ENCODE measurements around the gene POC1A. TPM values are rescaled to one million over a fixed set of nuclear protein-coding genes. Genes with fewer than 3 reads are reported as not detected.

POC1A gene
- total and polyA plus RNA-seq, 2 donors (not counting 1 experiment from before 2014, with no cell fraction given) = 1.7 to 2.8 TPM

DNA sequence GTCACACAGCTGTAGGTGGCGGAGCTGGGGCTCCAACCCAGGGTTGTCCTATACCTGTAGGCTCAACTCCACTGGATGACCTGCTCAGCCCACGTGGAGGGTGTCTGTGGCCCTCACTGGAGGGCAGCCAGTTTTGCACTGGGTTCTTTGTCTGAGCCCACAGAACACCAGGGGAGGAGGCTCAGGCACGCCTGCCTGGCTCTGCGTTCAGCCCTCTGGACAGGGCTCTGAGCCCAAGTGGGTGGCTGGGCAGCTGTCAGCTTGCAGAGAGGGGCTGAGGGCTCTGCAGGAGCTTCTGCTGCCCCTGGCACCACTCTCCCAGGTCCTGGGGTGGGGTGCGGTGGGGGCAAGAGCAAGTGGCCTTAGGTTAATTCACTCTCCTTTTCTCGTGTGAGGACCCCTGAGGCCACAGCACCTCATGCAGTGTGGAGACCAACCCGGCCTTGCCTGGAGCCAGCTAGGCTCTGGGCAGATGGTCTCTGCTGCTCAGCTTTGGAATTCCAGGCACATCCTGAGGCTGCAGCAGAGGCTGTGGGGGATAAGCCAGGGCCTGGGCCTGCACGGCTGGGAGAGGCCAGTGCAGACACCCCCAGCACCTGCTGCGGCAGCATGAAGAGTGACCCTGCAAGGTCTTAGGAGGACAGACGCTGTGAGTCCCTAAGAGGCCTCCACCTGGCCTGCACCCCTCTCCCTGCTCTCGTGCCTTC is 121.4 kb downstream of the POC1A start:
- Histone ChIP-seq H3K4me2 (replicated peaks; ENCODE audit: low read depth, low read length, poor library complexity, severe bottlenecking) (no peak overlapping the region), H3K4me1 (ENCODE audit: control insufficient read depth in 2 of 2, insufficient read depth in 2 of 2, low read length in 2 of 2) (peaks cover 0 to 10% of the 10 kb centered on the region in 2 donors), H4K20me1 (ENCODE audit: control insufficient read depth, insufficient read depth, low read length, poor library complexity, severe bottlenecking) (no peaks in the 10 kb centered on the region), H3K27me3 (replicated peaks in 1 of 4; ENCODE audit: control extremely low read depth in 1 of 4, control insufficient read depth in 3 of 4, insufficient read depth in 4 of 4, low read length in 3 of 4) (no peaks in the 10 kb centered on the region), H2AFZ (ENCODE audit: insufficient read depth, low read depth, low read length, poor library complexity, severe bottlenecking) (no peak overlapping the region), H3K4me3 (ENCODE audit: control extremely low read depth in 1 of 5, extremely low read depth in 1 of 5, insufficient read depth in 1 of 5, low read depth in 2 of 5, low read length in 4 of 5) (no peak overlapping the region), H3K9ac (ENCODE audit: low read length) (no peak overlapping the region), H3K27ac (ENCODE audit: low read length in 2 of 2) (no peak overlapping the region), H3K9me3 (ENCODE audit: control extremely low read depth in 1 of 3, control insufficient read depth in 2 of 3, insufficient read depth in 1 of 3, low read length in 2 of 3) (no peaks in the 10 kb centered on the region), H3K36me3 (replicated peaks in 1 of 2; ENCODE audit: control extremely low read depth in 1 of 2, control insufficient read depth in 1 of 2, extremely low read depth in 1 of 2, insufficient read depth in 2 of 2, low read length in 1 of 2) (no peaks in the 10 kb centered on the region), H3K79me2 (ENCODE audit: control insufficient read depth, insufficient read depth, low read length) (no peaks in the 10 kb centered on the region)
- ChIA-PET POLR2A (no interaction called here), CTCF (interaction anchor here (1.3 kb wide), 1 partner anchor 31 kb away, joined by 3 read pairs; no protein-coding TSS in a partner anchor)
- H3K9me3 Mint-ChIP-seq (ENCODE audit: insufficient read depth) = no peaks in the 10 kb centered on the region
- H3K4me1 Mint-ChIP-seq = peaks cover 5% of the 10 kb centered on the region
- DNase-seq = no peak
- WGBS (ENCODE audit: insufficient coverage) = 95% methylated on average over 11 of the region's 11 CpGs
- H3K4me3 Mint-ChIP-seq = no peak overlapping the region
- intact Hi-C loops (cut with micrococcal nuclease) = no loop called here
- no peaks in the 10 kb centered on the region for H3K27me3 Mint-ChIP-seq
- no peak for ATAC-seq (ENCODE audit: low read depth)
- no peak overlapping the region for H3K27ac Mint-ChIP-seq
- TF ChIP-seq, protein P1, sequence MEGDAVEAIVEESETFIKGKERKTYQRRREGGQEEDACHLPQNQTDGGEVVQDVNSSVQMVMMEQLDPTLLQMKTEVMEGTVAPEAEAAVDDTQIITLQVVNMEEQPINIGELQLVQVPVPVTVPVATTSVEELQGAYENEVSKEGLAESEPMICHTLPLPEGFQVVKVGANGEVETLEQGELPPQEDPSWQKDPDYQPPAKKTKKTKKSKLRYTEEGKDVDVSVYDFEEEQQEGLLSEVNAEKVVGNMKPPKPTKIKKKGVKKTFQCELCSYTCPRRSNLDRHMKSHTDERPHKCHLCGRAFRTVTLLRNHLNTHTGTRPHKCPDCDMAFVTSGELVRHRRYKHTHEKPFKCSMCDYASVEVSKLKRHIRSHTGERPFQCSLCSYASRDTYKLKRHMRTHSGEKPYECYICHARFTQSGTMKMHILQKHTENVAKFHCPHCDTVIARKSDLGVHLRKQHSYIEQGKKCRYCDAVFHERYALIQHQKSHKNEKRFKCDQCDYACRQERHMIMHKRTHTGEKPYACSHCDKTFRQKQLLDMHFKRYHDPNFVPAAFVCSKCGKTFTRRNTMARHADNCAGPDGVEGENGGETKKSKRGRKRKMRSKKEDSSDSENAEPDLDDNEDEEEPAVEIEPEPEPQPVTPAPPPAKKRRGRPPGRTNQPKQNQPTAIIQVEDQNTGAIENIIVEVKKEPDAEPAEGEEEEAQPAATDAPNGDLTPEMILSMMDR (IDR thresholded peaks at IDR 0.05) = no peak
- no peak for TF ChIP-seq EZH2 (IDR thresholded peaks at IDR 0.05; ENCODE audit: borderline replicate concordance, insufficient read depth, low read depth, low read length, poor library complexity, severe bottlenecking)

DNA sequence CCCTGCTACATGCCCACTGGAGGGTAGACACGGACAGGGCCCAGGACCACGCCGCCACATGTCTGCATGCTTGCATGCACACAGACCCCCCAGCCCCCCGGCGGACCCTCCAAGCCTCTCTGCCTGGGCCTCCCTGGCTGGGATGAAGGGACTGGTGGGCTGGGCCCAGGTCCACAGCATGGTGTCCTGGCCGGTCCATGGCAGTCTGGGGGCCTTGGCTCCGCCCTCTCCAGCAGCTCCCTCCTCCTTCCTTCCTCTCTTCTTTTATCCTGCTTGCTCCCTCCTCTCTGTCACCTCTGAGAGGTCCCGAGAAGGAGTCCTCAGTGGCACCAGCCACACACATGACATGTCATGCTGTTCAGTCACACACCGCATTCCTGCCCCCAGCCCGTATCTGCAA is 122.3 kb downstream of the POC1A start:
- Histone ChIP-seq H3K9me3 (ENCODE audit: control extremely low read depth in 1 of 3, control insufficient read depth in 2 of 3, insufficient read depth in 1 of 3, low read length in 2 of 3) (no peaks in the 10 kb centered on the region), H3K9ac (ENCODE audit: low read length) (no peak overlapping the region), H3K4me2 (replicated peaks; ENCODE audit: low read depth, low read length, poor library complexity, severe bottlenecking) (no peak overlapping the region), H2AFZ (ENCODE audit: insufficient read depth, low read depth, low read length, poor library complexity, severe bottlenecking) (no peak overlapping the region), H3K36me3 (replicated peaks in 1 of 2; ENCODE audit: control extremely low read depth in 1 of 2, control insufficient read depth in 1 of 2, extremely low read depth in 1 of 2, insufficient read depth in 2 of 2, low read length in 1 of 2) (no peaks in the 10 kb centered on the region), H3K4me1 (ENCODE audit: control insufficient read depth in 2 of 2, insufficient read depth in 2 of 2, low read length in 2 of 2) (peaks cover 0 to 10% of the 10 kb centered on the region in 2 donors), H4K20me1 (ENCODE audit: control insufficient read depth, insufficient read depth, low read length, poor library complexity, severe bottlenecking) (no peaks in the 10 kb centered on the region), H3K27ac (ENCODE audit: low read length in 2 of 2) (no peak overlapping the region), H3K27me3 (replicated peaks in 1 of 4; ENCODE audit: control extremely low read depth in 1 of 4, control insufficient read depth in 3 of 4, insufficient read depth in 4 of 4, low read length in 3 of 4) (no peaks in the 10 kb centered on the region), H3K79me2 (ENCODE audit: control insufficient read depth, insufficient read depth, low read length) (no peaks in the 10 kb centered on the region), H3K4me3 (ENCODE audit: control extremely low read depth in 1 of 5, extremely low read depth in 1 of 5, insufficient read depth in 1 of 5, low read depth in 2 of 5, low read length in 4 of 5) (no peak overlapping the region)
- DNase-seq (no peak), ATAC-seq (ENCODE audit: low read depth) (no peak)
- H3K4me1 Mint-ChIP-seq = peaks cover 5% of the 10 kb centered on the region
- no peak overlapping the region for H3K27ac Mint-ChIP-seq
- no peaks in the 10 kb centered on the region for H3K9me3 Mint-ChIP-seq (ENCODE audit: insufficient read depth)
- ChIA-PET CTCF (no interaction called here), POLR2A (no interaction called here)
- intact Hi-C loops (cut with micrococcal nuclease) = no loop called here
- no peaks in the 10 kb centered on the region for H3K27me3 Mint-ChIP-seq
- WGBS (ENCODE audit: insufficient coverage) = 91% methylated on average over 10 of the region's 10 CpGs
- H3K4me3 Mint-ChIP-seq = no peak overlapping the region
- TF ChIP-seq EZH2 (IDR thresholded peaks at IDR 0.05; ENCODE audit: borderline replicate concordance, insufficient read depth, low read depth, low read length, poor library complexity, severe bottlenecking) = no peak
- TF ChIP-seq, protein P1 (IDR thresholded peaks at IDR 0.05) = no peak
